ENCODE data around the gene TNFRSF19.

TNFRSF19 gene

GRCh38 chr13:23644527-23645138 is 74.4 kb downstream of the TNFRSF19 start:
- no peak overlapping the region for H3K27ac ChIP-seq

GRCh38 chr13:23645851-23646250 is 75.6 kb downstream of the TNFRSF19 start:
- no peak for DNase-seq (ENCODE audit: low read depth, low spot score)
- H3K27ac ChIP-seq = no peak overlapping the region

More at GRCh38 chr13:23644527-23645138, 74.4 kb downstream of the TNFRSF19 start:
- no peak for DNase-seq (ENCODE audit: low read depth, low spot score)

GRCh38 chr13:23651439-23651838 is 81.2 kb downstream of the TNFRSF19 start:
- H3K27ac ChIP-seq = no peak overlapping the region
- DNase-seq (ENCODE audit: low read depth, low spot score) = no peak

GRCh38 chr13:23651887-23652286 is 81.7 kb downstream of the TNFRSF19 start:
- no peak for DNase-seq (ENCODE audit: low read depth, low spot score)
- H3K27ac ChIP-seq = no peak overlapping the region

GRCh38 chr13:23652909-23653726 is 82.9 kb downstream of the TNFRSF19 start:
- no peak for DNase-seq (ENCODE audit: low read depth, low spot score)
- peak overlapping the region; percentile 60 for H3K27ac ChIP-seq

GRCh38 chr13:23654111-23655110 is 84.2 kb downstream of the TNFRSF19 start:
- peak; percentile 27 for DNase-seq (ENCODE audit: low read depth, low spot score)
- H3K27ac ChIP-seq = peak overlapping the region; percentile 60

GRCh38 chr13:23655321-23655720 is 85.1 kb downstream of the TNFRSF19 start:
- no peak for DNase-seq (ENCODE audit: low read depth, low spot score)
- no peak overlapping the region for H3K27ac ChIP-seq

- H3K27ac ChIP-seq = no peak overlapping the region
- DNase-seq (ENCODE audit: low read depth, low spot score) = no peak
Observed at GRCh38 chr13:23656637-23657371, 86.6 kb downstream of the TNFRSF19 start.

GRCh38 chr13:23658929-23659541 is 88.8 kb downstream of the TNFRSF19 start:
- no peak overlapping the region for H3K27ac ChIP-seq
- DNase-seq (ENCODE audit: low read depth, low spot score) = no peak

GRCh38 chr13:23660249-23660648 is 90.0 kb downstream of the TNFRSF19 start:
- H3K27ac ChIP-seq = no peak overlapping the region
- no peak for DNase-seq (ENCODE audit: low read depth, low spot score)

- no peak for DNase-seq (ENCODE audit: low read depth, low spot score)
- H3K27ac ChIP-seq = no peak overlapping the region
Observed at GRCh38 chr13:23666582-23666981, 96.4 kb downstream of the TNFRSF19 start.

GRCh38 chr13:23667750-23668149 is 97.5 kb downstream of the TNFRSF19 start:
- H3K27ac ChIP-seq = no peak overlapping the region
- no peak for DNase-seq (ENCODE audit: low read depth, low spot score)

GRCh38 chr13:23668562-23668961 is 98.3 kb downstream of the TNFRSF19 start:
- H3K27ac ChIP-seq = no peak overlapping the region
- DNase-seq (ENCODE audit: low read depth, low spot score) = no peak

GRCh38 chr13:23670793-23671192 is 100.6 kb downstream of the TNFRSF19 start:
- DNase-seq (ENCODE audit: low read depth, low spot score) = no peak
- H3K27ac ChIP-seq = no peak overlapping the region

GRCh38 chr13:23671377-23671776 is 101.2 kb downstream of the TNFRSF19 start:
- no peak for DNase-seq (ENCODE audit: low read depth, low spot score)
- no peak overlapping the region for H3K27ac ChIP-seq

GRCh38 chr13:23671897-23672296 is 101.7 kb downstream of the TNFRSF19 start:
- DNase-seq (ENCODE audit: low read depth, low spot score) = peak; percentile 43
- no peak overlapping the region for H3K27ac ChIP-seq

GRCh38 chr13:23672616-23673015 is 102.4 kb downstream of the TNFRSF19 start:
- peak overlapping the region; percentile 83 for H3K27ac ChIP-seq
- DNase-seq (ENCODE audit: low read depth, low spot score) = no peak

- DNase-seq (ENCODE audit: low read depth, low spot score) = peak; percentile 45
- peak overlapping the region; percentile 83 for H3K27ac ChIP-seq
Observed at GRCh38 chr13:23673354-23673753, 103.1 kb downstream of the TNFRSF19 start.

GRCh38 chr13:23673867-23674605 is 103.8 kb downstream of the TNFRSF19 start:
- peak overlapping the region; percentile 83 for H3K27ac ChIP-seq
- no peak for DNase-seq (ENCODE audit: low read depth, low spot score)

All from epithelial cell of prostate (primary cell).